Prostate gland (tissue), 2 donors: ENCODE data around the gene GIPC2. TPM values are rescaled to one million over a fixed set of nuclear protein-coding genes. Genes with fewer than 3 reads are reported as not detected.

Experiments used
- DNase-seq: peaks from one replicate; pipeline ENCODE4 v3.0.0-alpha.2; 2019; ENCODE audit warnings: low spot score
- H3K27ac ChIP-seq, 2 donors: fragments of 200-600 bp; sonication (generic); 2 replicates each; pipeline ENCODE4 v1.5.1; 2017 to 2019
- H3K27me3 ChIP-seq: fragments of 200-600 bp; sonication (generic); replicated peaks from 2 replicates; pipeline ENCODE4 v1.5.1; 2019; ENCODE audit not compliant: insufficient read depth
- H3K36me3 ChIP-seq, 2 donors: fragments of 200-600 bp; sonication (generic); 1 replicate in 1 of 2; 2 replicates in 1 of 2; pipeline versions ENCODE4 v1.5.1 to v1.8.1; 2017 to 2019
- H3K4me1 ChIP-seq: fragments of 200-600 bp; sonication (generic); replicated peaks from 2 replicates; pipeline ENCODE4 v1.5.1; 2019
- H3K4me3 ChIP-seq, 2 donors: fragments of 200-600 bp; sonication (generic); 2 replicates each; pipeline ENCODE4 v1.5.1; 2017 to 2019
- H3K9me3 ChIP-seq: fragments of 200-600 bp; sonication (generic); 2 replicates; pipeline ENCODE4 v1.5.1; 2017
- POLR2A ChIP-seq: fragments of 450-650 bp; IDR thresholded peaks from one replicate; pipeline ENCODE4 v1.6.1; 2016; ENCODE audit warnings: antibody characterized with exemption, mild to moderate bottlenecking
- POLR2AphosphoS5 ChIP-seq: sonication (generic); formaldehyde crosslinking; IDR thresholded peaks from one replicate; pipeline ENCODE4 v1.6.1; 2017; ENCODE audit warnings: antibody characterized with exemption
- WGBS: methylation state at CpG from one replicate; pipeline ENCODE4 v1.1.5; 2018; 5-methylcytosine and 5-hydroxymethylcytosine counted together
- intact Hi-C: fragments of 100-400 bp; cut with DNase I; formaldehyde crosslinking; loops from one replicate; pipeline ENCODE4 v1.14.2; 2022
- total RNA-seq, 2 donors: library from RNA; depleted of rRNA; stranded (reverse); fragments of >200 nt; gene quantifications; one replicate each; pipeline ENCODE4 v1.1.0, GENCODE V29; 2016
- TF ChIP-seq, protein P1 (sequence below), 4 experiments: fragments of 200-600 bp in 2 of 4; fragments of 450-650 bp in 2 of 4; sonication (generic) in 2 of 4; IDR thresholded peaks; 1 replicate in 3 of 4; 2 replicates in 1 of 4; pipeline ENCODE4 v1.5.1; 2016 to 2019; ENCODE audit warnings: antibody characterized with exemption in 4 of 4, mild to moderate bottlenecking in 2 of 4, moderate library complexity in 2 of 4

The GIPC2 gene
- total RNA-seq, 2 donors from 2014 or later, result 2.0 to 2.2 TPM

DNA sequence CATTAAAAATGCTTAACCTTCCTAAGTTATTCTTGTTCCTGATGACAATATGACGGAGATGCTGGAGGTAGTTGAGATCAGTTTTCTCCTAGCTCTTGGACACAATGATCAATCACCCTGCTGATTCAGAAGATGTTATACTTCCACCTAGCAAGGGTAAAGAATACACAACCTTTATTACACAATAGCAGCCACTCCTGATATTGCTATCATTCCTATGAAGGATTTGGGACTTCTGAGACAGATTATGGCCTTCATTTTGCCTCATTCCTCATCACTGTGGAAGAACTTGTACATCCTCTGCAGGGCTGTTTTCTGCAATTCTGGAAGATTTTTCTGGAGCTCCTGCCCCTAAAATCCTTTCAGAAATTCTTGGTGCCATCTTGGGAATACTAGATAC is 47.8 kb downstream of the GIPC2 start:
- no peaks in the 10 kb centered on the region for H3K36me3 ChIP-seq
- H3K27me3 ChIP-seq, result no peaks in the 10 kb centered on the region
- H3K27ac ChIP-seq, result no peak overlapping the region
- no peak for DNase-seq
- 95% methylated on average over 1 of the region's 1 CpG for WGBS
- no peaks in the 10 kb centered on the region for H3K9me3 ChIP-seq
- intact Hi-C loops, result no loop called here
- no peaks in the 10 kb centered on the region for H3K4me1 ChIP-seq
- H3K4me3 ChIP-seq, result no peak overlapping the region
- TF ChIP-seq POLR2A, result no peak
- TF ChIP-seq, protein P1, sequence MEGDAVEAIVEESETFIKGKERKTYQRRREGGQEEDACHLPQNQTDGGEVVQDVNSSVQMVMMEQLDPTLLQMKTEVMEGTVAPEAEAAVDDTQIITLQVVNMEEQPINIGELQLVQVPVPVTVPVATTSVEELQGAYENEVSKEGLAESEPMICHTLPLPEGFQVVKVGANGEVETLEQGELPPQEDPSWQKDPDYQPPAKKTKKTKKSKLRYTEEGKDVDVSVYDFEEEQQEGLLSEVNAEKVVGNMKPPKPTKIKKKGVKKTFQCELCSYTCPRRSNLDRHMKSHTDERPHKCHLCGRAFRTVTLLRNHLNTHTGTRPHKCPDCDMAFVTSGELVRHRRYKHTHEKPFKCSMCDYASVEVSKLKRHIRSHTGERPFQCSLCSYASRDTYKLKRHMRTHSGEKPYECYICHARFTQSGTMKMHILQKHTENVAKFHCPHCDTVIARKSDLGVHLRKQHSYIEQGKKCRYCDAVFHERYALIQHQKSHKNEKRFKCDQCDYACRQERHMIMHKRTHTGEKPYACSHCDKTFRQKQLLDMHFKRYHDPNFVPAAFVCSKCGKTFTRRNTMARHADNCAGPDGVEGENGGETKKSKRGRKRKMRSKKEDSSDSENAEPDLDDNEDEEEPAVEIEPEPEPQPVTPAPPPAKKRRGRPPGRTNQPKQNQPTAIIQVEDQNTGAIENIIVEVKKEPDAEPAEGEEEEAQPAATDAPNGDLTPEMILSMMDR (IDR thresholded peaks at IDR 0.05), result no peak
- TF ChIP-seq POLR2AphosphoS5, result no peak

DNA sequence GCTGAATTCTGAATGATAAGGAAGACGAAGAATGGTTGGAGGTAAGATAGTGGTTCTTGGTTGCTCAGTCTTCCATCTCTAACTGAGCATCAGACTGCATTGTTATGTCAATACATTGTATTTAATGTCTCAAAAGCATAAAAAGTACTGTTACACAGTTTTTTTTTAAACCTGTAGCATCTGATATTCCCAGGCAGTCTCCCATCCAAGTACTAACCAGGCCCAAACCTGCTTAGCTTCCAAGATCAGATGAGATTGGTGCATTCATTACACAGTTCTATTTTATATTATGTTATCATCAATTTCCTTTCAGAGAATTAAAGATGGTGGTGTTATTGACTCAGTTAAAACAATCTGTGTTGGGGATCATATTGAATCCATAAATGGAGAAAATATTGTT is 48.9 kb downstream of the GIPC2 start:
- Histone ChIP-seq H3K4me1 (no peaks in the 10 kb centered on the region), H3K27me3 (no peaks in the 10 kb centered on the region), H3K4me3 (no peak overlapping the region), H3K27ac (no peak overlapping the region), H3K9me3 (no peaks in the 10 kb centered on the region), H3K36me3 (no peaks in the 10 kb centered on the region)
- WGBS, result 85% methylated on average over 1 of the region's 1 CpG
- TF ChIP-seq, protein P1 (IDR thresholded peaks at IDR 0.05), result no peak
- no peak for TF ChIP-seq POLR2A
- intact Hi-C loops, result no loop called here
- no peak for DNase-seq

DNA sequence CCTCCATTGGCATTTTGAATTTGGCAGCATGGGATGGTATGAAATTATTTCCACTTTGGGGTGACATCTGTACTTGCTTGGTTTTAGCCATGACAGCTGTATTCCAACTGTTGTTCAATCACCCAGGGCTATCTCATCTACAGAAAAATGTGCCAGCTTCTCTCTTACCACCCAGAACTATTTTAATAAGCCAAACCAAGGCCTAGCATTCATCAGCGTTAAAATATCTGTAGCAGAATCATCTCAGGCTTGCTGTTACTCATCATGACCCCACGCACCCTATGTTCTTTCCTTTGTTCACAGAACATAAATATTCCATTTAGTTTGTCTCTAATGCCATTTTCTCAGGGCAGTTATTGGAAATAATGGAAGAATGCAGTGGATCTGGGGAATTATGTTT is 49.8 kb downstream of the GIPC2 start:
- H3K4me1 ChIP-seq, result no peaks in the 10 kb centered on the region
- H3K27me3 ChIP-seq, result no peaks in the 10 kb centered on the region
- no peak overlapping the region for H3K4me3 ChIP-seq
- intact Hi-C loops, result no loop called here
- no peaks in the 10 kb centered on the region for H3K9me3 ChIP-seq
- no peak for DNase-seq
- WGBS, result 52% methylated on average over 2 of the region's 2 CpGs
- H3K27ac ChIP-seq, result no peak overlapping the region
- TF ChIP-seq POLR2A (no peak), POLR2AphosphoS5 (no peak)
- TF ChIP-seq, protein P1 (IDR thresholded peaks at IDR 0.05), result no peak
- H3K36me3 ChIP-seq, result no peaks in the 10 kb centered on the region

DNA sequence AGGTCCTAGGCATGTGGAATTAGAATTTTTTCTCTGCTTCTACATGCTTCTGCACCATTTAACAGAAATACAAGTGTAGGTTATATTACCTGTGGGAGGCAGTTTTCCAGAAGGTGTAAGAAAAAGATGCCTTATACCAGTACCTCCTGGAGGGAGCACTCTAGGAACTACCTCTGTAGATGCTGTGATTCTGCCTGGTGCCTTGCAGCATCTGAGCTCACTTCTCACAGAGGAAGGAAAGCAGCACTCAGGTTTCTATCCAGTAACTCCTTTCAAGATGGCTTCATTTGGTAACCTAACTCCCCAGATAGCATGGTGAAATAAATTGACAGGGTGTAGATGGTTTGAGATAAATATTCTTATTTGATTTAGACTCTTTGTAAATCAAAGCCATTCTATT is 50.3 kb downstream of the GIPC2 start:
- TF ChIP-seq POLR2AphosphoS5, result no peak
- TF ChIP-seq, protein P1 (IDR thresholded peaks at IDR 0.05), result no peak
- no peak for TF ChIP-seq POLR2A
- H3K36me3 ChIP-seq, result no peaks in the 10 kb centered on the region
- intact Hi-C loops, result no loop called here

GRCh38 chr1:78096976-78097375 is 51.2 kb downstream of the GIPC2 start:
- no peak for DNase-seq
- WGBS, result 50% methylated on average over 1 of the region's 1 CpG
- Histone ChIP-seq H3K4me1 (no peaks in the 10 kb centered on the region), H3K36me3 (no peaks in the 10 kb centered on the region), H3K4me3 (no peak overlapping the region), H3K27ac (no peak overlapping the region), H3K27me3 (no peaks in the 10 kb centered on the region), H3K9me3 (no peaks in the 10 kb centered on the region)
- TF ChIP-seq POLR2A, result no peak
- no peak for TF ChIP-seq POLR2AphosphoS5
- TF ChIP-seq, protein P1 (IDR thresholded peaks at IDR 0.05), result no peak
- intact Hi-C loops, result no loop called here

More for the DNA sequence above, 50.3 kb downstream of the GIPC2 start:
- H3K4me3 ChIP-seq, result no peak overlapping the region
- no peaks in the 10 kb centered on the region for H3K9me3 ChIP-seq
- DNase-seq, result no peak
- H3K4me1 ChIP-seq, result no peaks in the 10 kb centered on the region
- no peak overlapping the region for H3K27ac ChIP-seq
- H3K27me3 ChIP-seq, result no peaks in the 10 kb centered on the region
